Activated T-helper 1 cell treated with Interleukin-2 at 50 U/mL for 16 hours (primary cell): ENCODE data around the gene SMAD3.

Experiments
- DNase-seq: peaks from one replicate; pipeline ENCODE4 v3.0.0-alpha.2; 2020; ENCODE audit warnings: low read depth

The SMAD3 gene

DNA sequence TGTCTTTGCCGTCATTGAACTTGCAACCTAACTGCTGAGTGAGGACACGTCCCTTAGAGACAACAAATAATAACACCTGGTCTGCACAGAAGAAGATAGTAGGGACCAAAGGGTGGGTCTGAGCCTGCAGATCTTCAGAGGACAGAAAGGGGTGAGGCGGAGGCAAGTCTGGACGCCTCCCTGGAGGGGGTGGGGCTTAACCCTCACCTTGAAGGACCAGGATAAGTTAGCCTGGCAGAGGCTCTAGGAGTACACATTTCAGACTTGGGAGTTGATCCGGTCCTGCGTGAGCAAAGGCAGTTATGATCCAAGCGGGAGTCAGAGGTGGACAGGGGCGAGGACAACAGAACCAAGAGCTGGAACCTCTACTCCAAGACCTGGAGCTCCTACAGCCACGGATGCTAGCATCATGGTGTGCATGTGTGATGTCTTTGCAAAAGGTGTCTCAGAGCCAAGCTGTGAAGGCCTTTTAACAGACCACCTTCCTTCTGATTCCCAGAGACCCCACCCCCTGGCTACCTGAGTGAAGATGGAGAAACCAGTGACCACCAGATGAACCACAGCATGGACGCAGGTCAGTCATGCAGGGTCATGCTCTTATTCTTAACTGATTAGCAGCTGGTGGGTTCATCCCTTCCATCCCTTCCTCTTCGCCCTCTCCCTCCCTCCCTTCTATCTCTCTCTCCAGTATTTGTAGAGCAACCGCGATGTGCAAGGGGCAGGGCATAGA is 101.0 kb downstream of the SMAD3 start:
- DNase-seq, result no peak

DNA sequence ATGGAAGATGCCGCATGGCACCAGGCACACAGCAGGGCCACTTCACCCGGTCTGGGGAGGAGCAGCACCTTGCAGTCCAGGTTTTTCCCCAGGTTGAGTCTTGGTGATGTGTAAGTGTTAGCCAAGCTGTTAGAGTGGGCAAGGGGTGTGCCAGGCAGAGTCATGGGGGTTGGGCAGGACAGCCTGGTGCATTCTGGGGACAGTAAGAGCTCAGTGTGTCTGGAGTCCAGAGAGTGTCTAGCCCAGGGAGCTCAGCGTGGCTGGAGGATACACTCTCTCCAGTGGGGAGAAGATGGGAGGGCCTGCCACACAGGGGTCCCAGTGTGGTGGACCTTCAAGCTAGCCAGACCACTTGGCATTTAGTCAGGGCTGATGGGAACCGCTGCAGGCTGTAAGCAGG is 101.7 kb downstream of the SMAD3 start:
- DNase-seq, result no peak

DNA sequence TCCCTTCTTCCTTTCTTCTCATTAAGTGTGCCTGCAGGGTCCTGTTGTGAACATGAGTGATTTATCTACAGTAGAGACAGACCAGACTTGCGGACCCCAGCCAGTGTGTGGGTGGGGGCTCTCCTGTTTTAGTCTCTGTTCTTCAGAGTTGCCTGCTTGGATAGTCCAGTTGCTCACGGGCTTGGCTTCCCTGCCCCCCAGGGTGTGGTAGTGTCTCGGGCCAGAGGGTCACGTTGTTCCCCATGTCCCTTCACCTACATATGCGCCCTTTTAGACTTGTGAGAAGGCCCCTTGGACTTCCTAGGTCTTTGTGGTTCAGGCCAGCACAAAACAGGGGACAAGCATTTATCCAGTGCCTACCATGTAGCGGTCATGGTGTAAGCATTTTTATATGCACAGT is 103.3 kb downstream of the SMAD3 start:
- DNase-seq, result no peak

DNA sequence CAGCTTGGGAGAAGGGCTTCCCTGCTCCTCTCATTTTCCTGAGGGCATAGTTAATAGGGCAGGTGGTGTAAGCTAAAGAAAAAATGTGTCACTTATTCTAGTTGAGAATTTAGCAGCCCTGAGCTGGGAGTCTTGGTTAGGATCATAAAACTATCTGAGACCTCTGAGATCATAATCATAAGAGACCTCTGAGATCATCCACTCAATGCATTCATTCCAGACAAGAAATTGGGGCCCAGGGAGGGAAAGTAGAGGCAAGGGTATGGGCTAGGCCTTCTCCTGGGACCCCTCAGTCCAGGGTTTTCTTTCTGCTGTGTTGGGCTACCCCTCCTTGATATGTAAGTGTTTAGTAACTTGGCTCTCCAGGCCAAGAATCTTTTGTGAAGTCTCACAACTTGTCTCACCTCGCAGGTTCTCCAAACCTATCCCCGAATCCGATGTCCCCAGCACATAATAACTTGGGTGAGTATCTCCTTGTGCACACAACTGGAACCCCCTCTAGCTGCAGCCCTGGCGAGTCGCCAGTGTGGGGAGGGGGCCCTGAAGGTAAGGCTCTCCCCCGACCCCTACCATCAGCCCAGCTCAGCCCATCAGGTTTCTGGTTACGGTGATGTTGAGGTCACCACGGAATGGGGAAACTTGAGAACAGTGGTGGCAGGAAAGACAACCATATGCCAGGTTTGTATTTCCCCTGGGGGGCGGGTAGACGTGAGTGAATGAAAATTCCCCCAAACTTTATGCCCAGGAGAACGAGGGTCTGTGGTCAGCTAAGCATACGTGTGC is 104.9 kb downstream of the SMAD3 start:
- DNase-seq, result no peak

DNA sequence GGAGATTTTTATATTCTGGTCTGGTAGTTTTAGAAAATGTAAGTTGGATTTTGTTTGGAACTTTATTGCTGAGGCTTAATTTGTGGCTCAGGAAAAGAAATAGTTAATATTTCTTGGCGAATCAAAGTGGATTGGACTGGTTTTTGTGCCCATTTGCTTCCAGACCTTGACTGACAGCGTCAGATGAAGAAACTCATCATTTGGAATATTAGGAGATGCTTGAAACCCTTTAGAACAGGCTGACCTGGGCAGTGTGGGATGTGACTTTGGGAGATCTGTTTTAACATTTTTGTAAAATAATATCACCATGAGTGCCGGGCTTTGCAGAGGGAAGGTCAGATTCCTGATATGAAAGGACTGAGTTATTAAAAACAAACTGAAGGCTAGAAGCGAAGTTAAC is 106.1 kb downstream of the SMAD3 start:
- DNase-seq, result no peak

DNA sequence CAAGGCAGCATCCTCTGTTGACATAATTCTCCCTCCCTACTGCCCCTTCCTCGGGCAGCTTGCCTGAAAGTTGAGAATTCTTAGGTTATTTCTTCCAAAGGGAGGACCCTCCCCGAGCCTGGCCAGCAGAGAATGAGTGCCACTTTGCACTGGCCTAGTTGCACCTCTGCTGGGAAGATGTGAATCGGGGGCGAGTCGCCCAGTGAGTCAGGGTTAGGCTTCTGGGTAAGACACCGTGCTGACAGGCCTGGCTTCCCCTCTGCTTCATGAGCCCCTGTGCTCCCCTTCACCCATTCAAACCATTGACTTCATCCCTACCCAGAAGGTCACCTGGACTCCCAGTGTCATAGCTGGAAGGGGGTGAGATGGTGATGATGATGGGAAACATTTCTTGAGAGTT is 106.8 kb downstream of the SMAD3 start:
- no peak for DNase-seq

DNA sequence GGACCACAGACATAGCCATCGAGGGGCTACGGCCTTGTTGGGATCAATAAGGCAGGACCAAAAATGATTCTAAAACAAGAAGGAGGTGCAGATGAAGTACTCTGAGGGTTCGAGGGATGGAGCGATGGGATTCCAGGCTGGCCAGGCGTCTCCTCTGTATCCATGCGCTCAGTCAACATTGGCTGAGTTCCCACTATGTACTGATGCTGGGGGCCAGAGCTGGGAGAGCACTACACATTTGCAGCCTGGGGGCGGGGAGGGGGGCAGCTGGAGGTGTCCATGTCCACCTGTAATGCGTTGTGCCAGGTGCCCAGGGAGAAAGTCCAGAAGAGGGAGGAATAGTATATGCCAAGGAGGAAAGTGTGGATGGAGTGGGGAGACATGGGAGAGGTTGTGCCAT is 107.6 kb downstream of the SMAD3 start:
- DNase-seq, result no peak

DNA sequence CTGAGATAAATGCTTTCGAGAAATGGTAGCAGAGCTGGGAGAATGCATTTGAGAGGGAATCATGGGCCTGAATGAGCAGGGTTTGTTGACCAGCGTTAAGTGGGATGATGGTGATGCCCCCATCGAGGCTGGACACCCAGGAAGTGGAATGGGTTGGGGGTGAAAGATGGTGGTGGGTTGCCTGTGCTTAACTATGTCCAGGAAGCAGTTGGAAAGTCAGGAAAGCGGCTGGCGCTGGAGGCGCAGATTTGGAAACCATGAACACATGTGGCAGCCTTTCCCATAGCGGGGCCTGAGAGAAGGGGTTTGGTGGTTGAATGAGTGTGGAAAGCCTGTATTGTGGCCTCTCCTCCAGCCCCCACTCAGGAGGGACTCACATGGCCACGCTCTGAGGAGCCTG is 108.4 kb downstream of the SMAD3 start:
- no peak for DNase-seq

DNA sequence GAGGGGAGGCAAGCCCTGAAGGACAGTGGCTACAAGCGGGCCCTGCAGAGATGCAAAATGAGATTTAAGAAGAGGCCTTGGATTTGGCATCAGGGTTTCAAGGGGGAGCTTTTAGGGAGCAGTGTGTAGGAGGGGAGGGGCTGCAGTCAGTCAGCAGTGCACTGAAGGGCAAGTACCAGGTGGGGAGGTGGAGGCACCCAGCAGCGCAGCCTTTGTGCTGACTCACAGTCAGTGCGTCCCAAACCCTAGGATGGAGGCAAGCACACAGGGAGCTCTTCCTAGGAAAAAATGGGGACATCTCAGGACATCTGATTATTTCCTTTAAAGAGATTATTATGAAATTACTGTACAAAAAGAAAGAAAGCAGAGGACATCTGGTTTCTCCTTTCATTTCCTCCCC is 109.0 kb downstream of the SMAD3 start:
- DNase-seq, result no peak

DNA sequence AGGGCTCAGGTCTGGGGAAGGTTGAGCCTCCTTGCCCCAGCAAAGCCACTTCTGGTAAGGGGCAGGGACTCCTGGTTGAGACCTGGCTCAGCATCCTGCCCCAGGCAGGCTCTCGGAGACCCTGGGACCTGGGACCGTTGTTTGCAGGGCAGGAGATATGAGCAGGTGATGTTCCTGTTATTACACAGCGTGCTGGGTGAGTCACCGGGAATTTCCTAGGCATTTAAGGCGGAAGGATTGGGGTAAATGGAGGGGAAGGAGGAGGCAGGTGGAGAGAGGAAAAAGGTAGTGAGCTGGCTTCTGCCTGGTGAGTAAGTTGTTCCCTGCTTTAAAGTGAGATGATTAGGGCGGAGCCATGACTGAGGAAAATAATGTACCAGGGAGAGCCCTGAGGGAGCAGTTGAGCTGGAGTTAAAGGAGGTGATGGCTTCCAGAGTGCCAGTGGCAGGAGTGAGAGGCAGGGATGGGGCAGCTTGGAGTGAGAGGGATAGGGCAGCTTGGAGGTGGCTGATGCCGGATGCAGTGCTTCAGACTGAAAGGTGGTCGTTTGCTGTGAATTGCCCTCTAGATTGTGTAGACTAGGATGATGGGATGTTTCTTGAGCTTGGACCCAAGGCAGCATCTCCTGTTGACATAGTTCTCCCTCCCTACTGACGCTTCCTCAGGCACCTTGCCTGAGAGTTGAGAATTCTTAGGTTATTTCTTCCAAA is 109.6 kb downstream of the SMAD3 start:
- DNase-seq, result no peak

DNA sequence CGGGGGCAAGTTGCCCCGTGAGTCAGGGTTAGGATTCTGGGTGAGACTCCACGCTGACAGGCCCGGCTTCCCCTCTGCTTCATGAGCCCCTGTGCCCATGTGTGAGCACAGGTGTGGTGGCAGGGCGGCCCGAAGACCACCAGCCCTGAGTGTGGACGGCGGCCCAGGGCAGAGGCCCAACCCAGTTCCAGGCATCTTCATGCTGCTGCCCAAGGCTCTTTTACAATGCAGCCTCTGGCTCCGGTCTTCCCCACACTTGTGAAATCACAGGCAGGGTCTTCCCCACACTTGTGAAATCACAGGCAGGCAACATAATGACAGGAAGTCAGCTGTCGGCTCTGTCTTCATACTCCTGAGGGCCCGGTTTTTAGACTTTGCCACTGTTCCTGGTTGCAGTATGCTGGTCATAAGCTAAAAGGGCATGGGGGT is 110.3 kb downstream of the SMAD3 start:
- no peak for DNase-seq

DNA sequence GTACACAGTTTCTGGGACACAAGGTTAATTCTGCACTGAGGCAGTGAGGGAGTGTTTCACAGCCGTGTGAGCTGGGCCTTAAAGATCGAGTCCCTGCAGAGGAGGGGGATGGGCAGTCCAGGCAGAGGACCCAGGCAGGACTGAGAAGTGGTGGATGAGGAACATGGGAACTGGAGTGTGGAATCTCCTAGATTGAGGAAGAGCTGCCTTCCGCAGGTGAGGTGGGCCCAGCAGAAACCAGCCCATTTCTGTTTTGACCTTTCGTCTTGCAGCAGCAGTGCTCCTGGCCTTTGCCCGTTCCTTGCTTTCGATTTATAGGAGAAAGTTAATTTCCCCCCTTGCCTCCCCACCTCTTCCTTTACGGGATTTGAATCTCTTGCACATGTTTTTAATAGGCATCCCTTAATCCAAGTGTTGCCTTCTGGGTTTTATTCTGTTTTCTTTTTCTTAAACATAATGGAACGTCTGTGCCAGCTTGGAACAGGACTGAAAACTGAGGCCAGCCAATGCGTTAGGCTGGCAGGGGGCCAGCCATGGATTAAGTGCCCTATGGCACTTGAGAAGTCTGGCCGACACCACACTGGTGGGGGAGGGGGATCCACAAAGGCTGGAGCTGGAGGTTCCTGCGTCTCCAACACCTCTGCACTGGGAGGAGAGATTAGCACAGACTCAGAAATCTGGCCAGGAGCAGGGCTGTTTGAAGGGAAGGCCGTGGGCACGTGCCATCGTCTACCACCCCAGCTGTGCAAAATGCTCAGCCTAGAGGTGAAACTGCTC is 111.0 kb downstream of the SMAD3 start:
- no peak for DNase-seq

DNA sequence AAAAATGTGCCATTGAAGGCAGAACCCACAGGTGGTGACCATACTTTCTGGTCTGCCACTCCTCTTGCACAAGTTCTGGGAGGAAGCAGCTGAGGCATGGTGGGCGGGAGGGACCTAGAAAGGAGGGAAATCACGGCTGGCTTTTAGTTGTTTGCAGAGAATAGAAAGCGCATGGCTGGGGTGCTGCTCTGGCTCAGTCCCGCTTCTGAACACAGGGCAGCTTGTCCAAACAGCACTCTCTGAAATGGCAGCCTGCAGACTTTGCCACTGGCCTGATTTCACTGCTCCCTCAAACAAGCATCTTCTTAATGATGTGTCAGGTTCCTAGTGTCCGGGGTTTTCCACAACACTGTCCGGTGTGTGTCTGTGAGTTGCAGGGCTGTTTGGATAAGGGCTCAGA is 112.3 kb downstream of the SMAD3 start:
- DNase-seq, result no peak

DNA sequence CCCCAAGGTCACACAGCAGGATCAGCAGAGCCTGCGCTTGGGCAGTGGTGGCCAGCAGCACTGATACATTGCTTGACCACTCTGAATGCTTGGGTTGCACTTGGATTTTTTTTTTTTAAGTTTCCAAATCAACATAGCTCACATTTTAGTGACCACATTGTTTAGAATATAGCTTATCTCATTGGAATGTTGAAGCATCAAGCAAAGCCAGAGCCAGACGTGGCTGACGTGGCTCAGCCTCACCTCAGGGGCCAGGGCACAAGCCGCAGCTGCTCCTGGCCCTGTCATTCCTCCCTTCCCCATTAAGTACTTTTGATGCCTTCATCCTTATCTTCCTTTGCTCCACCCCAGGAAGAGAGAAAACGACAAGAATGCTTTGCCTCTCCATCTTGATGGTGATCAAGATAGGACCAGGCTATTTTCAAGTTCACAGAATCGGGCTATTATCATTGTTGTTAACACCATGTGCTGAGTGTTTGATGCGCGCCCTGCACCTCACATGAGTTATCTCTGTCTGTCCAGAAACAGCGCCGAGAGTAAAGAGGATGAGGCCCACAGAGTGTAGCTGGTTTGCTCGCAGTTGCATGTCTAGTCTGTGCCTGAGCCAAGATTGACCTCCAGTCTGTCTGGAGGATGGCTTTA is 113.3 kb downstream of the SMAD3 start:
- DNase-seq, result no peak

DNA sequence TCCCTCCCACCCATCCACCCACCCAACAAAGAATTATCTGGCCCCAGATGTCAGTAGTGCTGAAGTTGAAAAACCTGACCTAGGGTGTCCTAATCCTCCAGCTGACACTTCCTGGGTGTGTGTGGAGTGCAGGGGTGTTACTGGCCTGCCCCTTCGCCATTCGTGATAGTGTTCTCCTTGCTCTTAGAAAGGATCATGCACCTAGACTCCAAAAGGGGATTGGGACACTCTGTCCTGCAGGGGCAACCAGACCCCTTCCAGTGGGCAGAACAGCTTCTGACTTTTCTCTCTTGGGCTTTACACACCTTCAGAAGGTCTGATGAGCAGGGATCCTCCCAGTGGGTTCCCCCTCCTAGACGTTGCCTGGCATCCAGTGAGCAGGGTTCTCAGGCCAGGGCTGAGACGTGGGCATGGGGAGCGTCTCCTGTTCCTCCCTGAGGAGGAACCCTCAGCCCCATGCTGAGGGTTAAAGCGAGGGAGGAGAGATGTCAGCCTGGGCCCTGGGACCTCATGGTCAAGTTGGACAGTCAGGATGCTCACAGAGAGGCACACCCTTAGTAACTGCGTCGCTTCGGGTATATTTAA is 114.1 kb downstream of the SMAD3 start:
- DNase-seq, result no peak

DNA sequence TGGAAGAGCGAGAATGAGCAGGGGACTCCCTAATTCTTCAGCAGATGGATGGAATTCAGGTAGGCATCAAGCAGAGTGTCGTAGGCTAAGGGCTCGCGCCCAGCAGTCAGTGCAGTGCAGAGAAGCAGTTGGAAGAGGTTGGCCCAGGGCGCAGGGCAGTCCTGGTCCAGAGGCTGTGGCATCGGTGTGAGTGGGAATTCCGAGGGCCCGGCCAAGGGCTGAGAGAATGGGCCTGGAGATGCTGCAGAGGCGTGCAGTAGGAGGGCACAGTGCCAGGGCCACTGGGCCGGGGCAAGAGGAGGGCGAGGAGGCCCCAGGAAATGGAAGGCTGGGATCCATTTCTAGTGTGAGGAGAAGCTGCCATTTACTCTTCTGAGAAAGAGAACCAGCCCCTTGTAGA is 114.6 kb downstream of the SMAD3 start:
- DNase-seq, result no peak

DNA sequence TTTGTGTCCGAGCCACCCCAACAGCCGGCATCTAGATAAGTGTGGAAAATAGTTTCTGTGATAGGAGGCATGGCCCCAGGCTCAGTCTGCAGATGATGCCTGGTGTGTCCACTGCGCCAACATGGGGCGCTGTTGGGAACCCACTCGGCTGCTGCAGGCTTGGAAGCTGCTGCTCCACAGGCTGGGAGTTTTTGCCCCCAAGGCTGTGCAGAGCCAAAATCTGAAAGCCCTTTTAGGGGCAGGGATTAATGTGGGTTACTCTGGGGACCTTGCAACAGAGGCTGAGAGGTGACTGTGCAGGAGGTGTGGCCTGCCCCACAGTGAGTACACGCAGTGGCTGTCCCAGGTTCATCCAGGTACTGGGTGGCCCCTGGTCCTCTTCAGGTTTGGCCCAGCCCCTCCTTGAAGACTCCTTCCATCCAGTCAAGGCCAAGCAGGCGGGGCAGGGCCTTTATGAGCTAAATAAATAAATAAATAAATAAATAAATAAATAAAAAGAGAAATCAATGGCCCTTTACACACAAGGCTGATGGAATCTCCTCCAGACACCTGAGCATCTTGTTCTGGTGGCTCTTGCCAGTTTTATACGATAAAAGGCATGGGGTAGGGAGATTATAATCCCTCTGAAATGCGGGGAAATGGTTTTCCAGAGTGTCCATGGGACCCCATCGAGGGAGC is 115.3 kb downstream of the SMAD3 start:
- DNase-seq, result no peak

DNA sequence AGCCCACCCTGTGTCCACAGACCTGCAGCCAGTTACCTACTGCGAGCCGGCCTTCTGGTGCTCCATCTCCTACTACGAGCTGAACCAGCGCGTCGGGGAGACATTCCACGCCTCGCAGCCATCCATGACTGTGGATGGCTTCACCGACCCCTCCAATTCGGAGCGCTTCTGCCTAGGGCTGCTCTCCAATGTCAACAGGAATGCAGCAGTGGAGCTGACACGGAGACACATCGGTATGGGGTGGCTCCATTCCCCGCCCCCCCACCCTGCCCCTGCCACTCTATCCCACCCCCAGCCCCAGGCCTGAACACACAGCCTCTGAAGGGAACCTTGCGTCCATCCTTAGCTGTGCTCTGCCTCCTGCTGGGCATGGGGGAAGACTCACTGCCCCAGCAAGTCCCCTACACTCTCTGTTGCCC is 115.8 kb downstream of the SMAD3 start:
- DNase-seq, result no peak

DNA sequence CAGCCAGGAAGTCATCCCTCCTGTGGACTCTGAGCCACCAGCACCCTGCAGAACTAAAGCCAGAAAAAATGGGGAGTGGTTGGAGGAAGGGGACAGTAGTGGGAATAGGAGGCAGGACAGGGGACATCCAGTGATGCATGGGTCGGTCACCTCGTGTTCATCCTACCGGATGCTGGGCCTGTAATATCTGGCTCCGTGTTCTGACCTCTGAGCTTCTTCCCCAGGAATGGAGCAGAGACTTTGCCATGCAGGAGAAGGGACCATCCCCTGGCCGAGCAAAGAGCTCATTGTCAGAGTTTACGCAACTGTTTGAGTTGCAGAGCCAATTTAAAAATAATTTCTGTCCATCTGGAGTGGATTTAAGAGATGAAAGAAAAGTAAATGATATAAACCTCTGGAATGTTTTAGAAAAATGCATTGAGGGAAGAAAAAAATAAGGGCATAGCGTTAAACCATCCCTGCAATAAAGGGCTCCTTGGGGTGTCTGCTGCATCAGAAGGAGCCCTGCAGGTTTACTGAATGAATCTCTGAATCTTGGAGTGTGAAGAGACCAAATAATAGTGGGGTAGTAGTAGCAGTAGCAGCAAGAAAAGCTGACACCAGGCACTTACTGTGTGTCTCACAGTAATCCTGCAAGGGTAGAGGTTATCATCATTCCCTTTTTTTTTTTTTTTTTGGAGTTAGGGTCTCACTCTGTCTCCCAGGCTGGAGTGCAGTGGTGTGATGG is 118.2 kb downstream of the SMAD3 start:
- DNase-seq, result no peak
